GM19025 (cell line): ENCODE measurements around the gene NR3C1.

Source experiments
- ATAC-seq: cut with Tn5 transposase; IDR thresholded peaks from one replicate; pipeline ENCODE4 v1.9.1; 2021; ENCODE audit warnings: mild to moderate bottlenecking, low read depth, moderate library complexity; ENCODE audit not compliant: unreplicated experiment

Gene NR3C1

GRCh38 chr5:143400541-143401226, 2.8 kb downstream of the NR3C1 start:
- no peak for ATAC-seq

GRCh38 chr5:143399616-143400540, 3.6 kb downstream of the NR3C1 start:
- no peak for ATAC-seq

- ATAC-seq, result no peak
Measured at GRCh38 chr5:143398451-143399237, 4.8 kb downstream of the NR3C1 start.

GRCh38 chr5:143398053-143398355, 5.5 kb downstream of the NR3C1 start:
- no peak for ATAC-seq

- ATAC-seq, result no peak
Measured at GRCh38 chr5:143397302-143398052, 6.0 kb downstream of the NR3C1 start.

- ATAC-seq, result no peak
Measured at GRCh38 chr5:143396353-143396940, 7.0 kb downstream of the NR3C1 start.

GRCh38 chr5:143395638-143396352, 7.7 kb downstream of the NR3C1 start:
- ATAC-seq, result no peak

- ATAC-seq, result no peak
Measured at GRCh38 chr5:143393524-143393923, 10.0 kb downstream of the NR3C1 start.

GRCh38 chr5:143390941-143391340, 12.5 kb downstream of the NR3C1 start:
- ATAC-seq, result no peak

GRCh38 chr5:143390258-143390657, 13.2 kb downstream of the NR3C1 start:
- ATAC-seq, result no peak

- no peak for ATAC-seq
Measured at GRCh38 chr5:143386725-143387124, 16.8 kb downstream of the NR3C1 start.

GRCh38 chr5:143384865-143385657, 18.4 kb downstream of the NR3C1 start:
- no peak for ATAC-seq

GRCh38 chr5:143383988-143384387, 19.5 kb downstream of the NR3C1 start:
- ATAC-seq, result no peak

- ATAC-seq, result no peak
Measured at GRCh38 chr5:143379606-143380005, 23.9 kb downstream of the NR3C1 start.

GRCh38 chr5:143376911-143377813, 26.3 kb downstream of the NR3C1 start:
- ATAC-seq, result no peak

GRCh38 chr5:143376195-143376779, 27.2 kb downstream of the NR3C1 start:
- ATAC-seq, result no peak

- no peak for ATAC-seq
Measured at GRCh38 chr5:143374496-143375217, 28.8 kb downstream of the NR3C1 start.
